Activated CD4-positive, alpha-beta T cell treated with anti-CD3 and anti-CD28 coated beads, Interleukin-2, amount 50 U/mL, for 16 hours (primary cell): ENCODE results near the gene LCNL1.

Source experiments
- DNase-seq: peaks from one replicate; pipeline ENCODE4 v3.0.0-alpha.2; 2020

LCNL1 gene

GRCh38 chr9:137013571-137013940 lies 30.8 kb downstream of the LCNL1 start:
- DNase-seq = no peak

- no peak for DNase-seq
These were observed 31.4 kb downstream of the LCNL1 start for GRCh38 chr9:137014166-137014565.

- DNase-seq = no peak
These were observed 32.2 kb downstream of the LCNL1 start for GRCh38 chr9:137014776-137015539.

GRCh38 chr9:137015540-137015930 lies 32.7 kb downstream of the LCNL1 start:
- DNase-seq = no peak

- no peak for DNase-seq
These were observed 33.2 kb downstream of the LCNL1 start for GRCh38 chr9:137015976-137016375.

- no peak for DNase-seq
These were observed 33.6 kb downstream of the LCNL1 start for GRCh38 chr9:137016436-137016835.

GRCh38 chr9:137017071-137017470 lies 34.3 kb downstream of the LCNL1 start:
- no peak for DNase-seq

GRCh38 chr9:137017791-137018497 lies 35.2 kb downstream of the LCNL1 start:
- DNase-seq = no peak

GRCh38 chr9:137018761-137019559 lies 36.2 kb downstream of the LCNL1 start:
- DNase-seq = no peak

GRCh38 chr9:137019891-137020683 lies 37.3 kb downstream of the LCNL1 start:
- no peak for DNase-seq

- DNase-seq = no peak
These were observed 38.2 kb downstream of the LCNL1 start for GRCh38 chr9:137020771-137021567.

- DNase-seq = no peak
These were observed 38.8 kb downstream of the LCNL1 start for GRCh38 chr9:137021568-137021978.

- peak; percentile 86 for DNase-seq
These were observed 39.3 kb downstream of the LCNL1 start for GRCh38 chr9:137021979-137022661.

GRCh38 chr9:137022662-137023008 lies 39.8 kb downstream of the LCNL1 start:
- DNase-seq = no peak

- no peak for DNase-seq
These were observed 40.4 kb downstream of the LCNL1 start for GRCh38 chr9:137023157-137023556.

GRCh38 chr9:137023583-137023991 lies 40.8 kb downstream of the LCNL1 start:
- no peak for DNase-seq

- no peak for DNase-seq
These were observed 42.7 kb downstream of the LCNL1 start for GRCh38 chr9:137025517-137025966.

- no peak for DNase-seq
These were observed 43.6 kb downstream of the LCNL1 start for GRCh38 chr9:137026384-137026783.

GRCh38 chr9:137026828-137027227 lies 44.0 kb downstream of the LCNL1 start:
- DNase-seq = no peak

- no peak for DNase-seq
These were observed 44.8 kb downstream of the LCNL1 start, which contains the start of gene ABCA2 for GRCh38 chr9:137027369-137028262. Gene ABCA2 (minus strand): TSS chr9:137028237. CDS start chr9:137028140, 97 bp downstream.
